Measurements from ENCODE around the gene TMEM147.

Gene TMEM147

DNA sequence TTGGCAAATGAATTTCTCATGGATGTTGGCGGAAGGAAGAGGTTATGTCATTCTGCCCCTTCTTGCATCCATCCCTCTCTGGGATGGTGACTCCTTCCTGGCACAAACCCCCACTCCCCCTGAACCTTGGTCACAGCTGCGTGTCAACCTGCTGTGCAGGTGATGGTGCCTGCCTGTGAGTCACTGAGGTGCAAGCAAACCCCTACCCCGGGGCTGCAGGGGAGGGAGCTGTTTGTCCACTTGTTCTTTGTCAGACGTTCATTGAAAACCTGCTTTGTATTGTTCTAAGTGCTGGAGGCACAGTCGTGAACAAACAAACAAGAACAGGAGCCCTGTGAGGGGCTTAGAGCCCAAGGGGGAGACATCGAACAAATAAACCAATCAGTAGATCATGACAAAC lies 14.1 kb upstream of the TMEM147 start:
- DNase-seq (ENCODE audit: insufficient read length, low spot score) (no peak), FAIRE-seq (no peak)
- TF ChIP-seq PAX5 (IDR thresholded peaks at IDR 0.05; ENCODE audit: insufficient read depth, low read length, severe bottlenecking) = no peak
- TF ChIP-seq POU2F2 (IDR thresholded peaks at IDR 0.05; ENCODE audit: low read depth, low read length) = no peak
- TF ChIP-seq TAF1 (IDR thresholded peaks at IDR 0.05; ENCODE audit: low read depth, low read length) = no peak
- TF ChIP-seq SPI1 (IDR thresholded peaks at IDR 0.05; ENCODE audit: low read depth, low read length) = no peak
- no peak for TF ChIP-seq POLR2AphosphoS5 (IDR thresholded peaks at IDR 0.05; ENCODE audit: low read depth, low read length)
- no peak for TF ChIP-seq POLR2A (IDR thresholded peaks at IDR 0.05; ENCODE audit: low read depth, low read length)

DNA sequence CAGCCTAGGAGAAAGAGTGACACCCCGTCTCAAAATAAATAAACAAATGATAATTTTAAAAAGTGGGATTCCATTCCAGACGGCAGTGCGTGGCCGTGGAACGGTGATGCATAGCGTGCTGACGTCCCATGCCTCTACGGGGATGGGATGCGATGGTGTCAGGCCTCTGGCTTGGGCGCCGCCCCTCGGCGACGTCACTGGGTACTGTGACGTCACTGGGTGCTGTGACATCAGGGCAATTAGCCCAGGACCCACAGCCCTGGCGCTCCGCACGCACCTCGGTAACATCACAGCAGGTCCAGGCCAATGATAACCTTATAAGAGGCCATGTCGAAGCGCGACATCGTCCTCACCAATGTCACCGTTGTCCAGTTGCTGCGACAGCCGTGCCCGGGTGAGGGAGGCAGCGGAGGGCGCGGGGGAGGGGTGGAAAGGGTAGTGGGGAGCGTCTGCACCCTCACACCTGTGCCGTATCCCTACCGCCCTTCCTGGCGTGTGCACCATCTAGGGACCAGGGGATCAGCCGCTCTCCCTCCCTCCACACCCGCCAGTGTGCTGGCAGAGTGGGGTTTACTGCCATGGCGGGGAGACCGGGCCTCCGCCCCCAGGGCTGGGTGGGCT lies 12.1 kb upstream of the TMEM147 start, which contains the start of gene GAPDHS:
GAPDHS (plus strand) TSS at position 256 of the 621 bp plus-strand sequence; CDS start at position 328, 72 bp downstream.
- FAIRE-seq (peak; percentile 76), DNase-seq (ENCODE audit: insufficient read length, low spot score) (no peak)
- TF ChIP-seq TAF1 (IDR thresholded peaks at IDR 0.05; ENCODE audit: low read depth, low read length) (no peak), POU2F2 (IDR thresholded peaks at IDR 0.05; ENCODE audit: low read depth, low read length) (no peak), PAX5 (IDR thresholded peaks at IDR 0.05; ENCODE audit: insufficient read depth, low read length, severe bottlenecking) (no peak)

DNA sequence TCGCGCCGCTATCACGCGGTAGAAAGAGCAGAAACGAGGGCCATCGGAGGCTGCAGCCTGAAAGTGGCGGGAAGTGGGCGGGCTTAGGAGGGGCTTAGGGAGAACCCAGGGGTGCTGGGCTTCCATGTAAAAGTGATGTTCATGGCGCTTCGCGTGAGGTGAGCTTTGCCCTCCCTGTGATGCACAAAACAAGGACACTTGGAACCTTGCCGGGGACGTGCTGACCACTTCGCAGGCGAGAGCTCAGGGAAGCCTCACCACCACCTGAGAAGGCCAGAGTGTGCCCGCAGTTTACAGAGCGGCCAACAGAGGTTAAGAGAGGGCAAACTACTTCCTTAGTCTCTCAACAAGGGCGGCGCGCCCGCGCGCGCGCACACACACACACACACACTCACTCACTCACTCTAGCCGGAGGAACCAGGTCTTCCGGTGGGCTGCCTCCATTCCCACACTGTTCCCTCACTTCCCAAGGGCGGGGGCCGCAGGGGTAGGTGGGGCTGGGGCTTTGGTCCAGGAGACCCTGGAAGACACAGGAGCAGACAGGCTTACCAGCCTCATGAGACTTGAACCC lies 11.5 kb upstream of the TMEM147 start:
- TF ChIP-seq SPI1 (IDR thresholded peaks at IDR 0.05; ENCODE audit: low read depth, low read length) (no peak), POU2F2 (IDR thresholded peaks at IDR 0.05; ENCODE audit: low read depth, low read length) (no peak), POLR2A (IDR thresholded peaks at IDR 0.05; ENCODE audit: low read depth, low read length) (no peak), POLR2AphosphoS5 (IDR thresholded peaks at IDR 0.05; ENCODE audit: low read depth, low read length) (no peak), PAX5 (IDR thresholded peaks at IDR 0.05; ENCODE audit: insufficient read depth, low read length, severe bottlenecking) (no peak), TAF1 (IDR thresholded peaks at IDR 0.05; ENCODE audit: low read depth, low read length) (no peak)
- DNase-seq (ENCODE audit: insufficient read length, low spot score) = peak; percentile 56
- FAIRE-seq = peak; percentile 92

DNA sequence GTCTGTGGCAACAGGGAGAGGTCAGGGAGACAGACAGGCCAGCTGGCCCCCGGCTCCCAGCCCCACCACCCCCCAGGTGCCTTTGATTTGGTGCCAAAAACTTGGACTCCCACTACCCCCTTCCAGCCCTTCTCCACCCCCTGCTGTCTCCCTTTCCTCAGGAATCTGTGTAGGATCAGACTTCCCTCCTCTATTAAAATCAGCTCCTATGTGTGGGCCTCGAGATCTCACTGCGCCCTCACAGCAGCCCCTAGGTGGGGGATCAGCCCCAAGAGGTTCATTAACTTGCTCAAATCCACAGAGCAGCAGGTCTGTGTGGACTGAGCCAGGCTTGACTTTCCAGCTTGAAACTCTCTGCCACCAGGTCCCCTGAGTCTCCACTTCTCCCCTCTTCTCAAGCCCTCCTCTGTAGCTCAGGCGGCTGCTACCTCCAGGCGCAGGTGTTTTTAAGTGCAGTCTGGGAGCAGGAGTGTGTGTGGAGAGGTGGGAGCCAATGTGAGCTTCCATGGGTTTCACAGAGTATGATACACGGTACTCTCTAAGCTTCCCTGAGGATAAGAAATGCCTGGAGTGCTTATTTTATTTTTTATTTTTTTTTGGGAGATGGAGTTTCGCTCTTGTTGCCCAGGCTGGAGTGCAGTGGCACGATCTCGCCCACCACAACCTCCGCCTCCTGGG lies 10.5 kb upstream of the TMEM147 start:
- no peak for FAIRE-seq

DNA sequence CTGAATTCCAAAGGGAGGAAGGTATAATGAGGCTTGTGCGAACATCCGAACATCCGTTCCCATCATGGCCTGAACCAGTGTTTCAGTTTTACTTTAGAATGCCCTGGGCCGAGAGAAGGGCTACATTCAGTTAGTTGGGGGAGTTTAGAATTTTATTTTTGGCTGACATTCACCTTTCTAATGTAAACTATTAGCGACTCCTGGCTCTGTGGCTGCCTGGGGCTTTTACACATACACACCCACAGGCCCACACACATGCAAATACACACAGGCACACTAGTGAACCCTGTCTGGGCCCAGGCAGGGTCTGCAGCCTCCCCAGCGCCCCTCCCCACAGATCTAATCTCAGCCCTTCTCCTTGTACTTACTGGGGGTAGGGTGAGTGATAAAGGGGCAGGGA lies 6.1 kb upstream of the TMEM147 start:
- TF ChIP-seq SPI1 (IDR thresholded peaks at IDR 0.05; ENCODE audit: low read depth, low read length) (no peak), POU2F2 (IDR thresholded peaks at IDR 0.05; ENCODE audit: low read depth, low read length) (peak; percentile 49; the same call in 1 of the 2 replicates), PAX5 (IDR thresholded peaks at IDR 0.05; ENCODE audit: insufficient read depth, low read length, severe bottlenecking) (no peak), TAF1 (IDR thresholded peaks at IDR 0.05; ENCODE audit: low read depth, low read length) (no peak)
- DNase-seq (ENCODE audit: insufficient read length, low spot score) = no peak
- peak; percentile 82 for FAIRE-seq

More for the DNA sequence above, 10.5 kb upstream of the TMEM147 start:
- no peak for DNase-seq (ENCODE audit: insufficient read length, low spot score)
- TF ChIP-seq PAX5 (IDR thresholded peaks at IDR 0.05; ENCODE audit: insufficient read depth, low read length, severe bottlenecking) (no peak), SPI1 (IDR thresholded peaks at IDR 0.05; ENCODE audit: low read depth, low read length) (no peak), POLR2AphosphoS5 (IDR thresholded peaks at IDR 0.05; ENCODE audit: low read depth, low read length) (no peak), TAF1 (IDR thresholded peaks at IDR 0.05; ENCODE audit: low read depth, low read length) (no peak), POU2F2 (IDR thresholded peaks at IDR 0.05; ENCODE audit: low read depth, low read length) (no peak), POLR2A (IDR thresholded peaks at IDR 0.05; ENCODE audit: low read depth, low read length) (no peak)

DNA sequence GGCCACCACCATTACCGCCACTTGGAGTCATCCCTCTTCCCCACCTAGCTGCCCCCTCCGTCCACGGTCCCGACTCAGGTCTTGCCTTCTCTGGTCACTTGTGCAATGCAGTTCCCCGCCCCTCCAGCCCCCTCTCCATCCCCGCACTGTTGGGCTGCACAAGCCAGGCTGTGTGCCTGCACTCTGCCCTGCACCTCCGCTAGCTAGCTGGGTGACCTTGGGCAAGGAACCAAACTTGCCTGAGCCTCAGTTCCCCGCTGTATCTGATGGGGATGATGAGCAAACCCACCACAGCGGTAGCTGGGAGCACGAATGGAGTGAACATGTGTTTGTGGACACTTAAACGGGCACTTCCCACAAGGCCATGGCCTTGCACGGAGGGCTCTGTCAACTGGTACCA lies 5.6 kb upstream of the TMEM147 start:
- DNase-seq (ENCODE audit: insufficient read length, low spot score) (no peak), FAIRE-seq (no peak)
- TF ChIP-seq POLR2AphosphoS5 (IDR thresholded peaks at IDR 0.05; ENCODE audit: low read depth, low read length) (peak; percentile 19; the same call in 1 of the 2 replicates), SPI1 (IDR thresholded peaks at IDR 0.05; ENCODE audit: low read depth, low read length) (no peak)

DNA sequence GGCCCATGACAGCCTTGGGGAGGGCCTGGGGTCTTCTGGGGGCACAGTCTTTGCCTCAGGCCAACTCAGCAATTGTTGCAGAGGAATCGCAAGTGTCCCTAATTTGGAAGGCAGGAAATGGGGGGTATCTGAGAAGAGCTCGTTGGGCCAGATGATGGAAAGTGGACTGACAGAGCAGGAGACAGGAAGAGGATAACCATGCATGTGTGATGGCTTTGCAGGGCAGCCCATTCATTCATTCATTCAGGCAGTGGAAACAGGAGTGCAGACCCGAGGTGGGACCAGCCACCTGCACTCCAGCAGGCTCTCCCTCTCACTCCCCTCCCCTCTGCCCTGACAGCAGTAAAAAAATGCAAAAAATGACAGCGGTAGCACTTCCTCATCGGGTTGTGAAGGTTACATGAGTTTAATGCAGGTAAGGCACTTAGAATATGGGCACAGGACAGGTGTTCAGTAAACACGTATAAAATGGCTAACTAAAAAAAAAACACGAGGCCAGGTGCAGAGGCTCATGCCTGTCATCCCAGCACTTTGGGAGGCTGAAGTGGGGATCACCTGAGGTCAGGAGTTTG lies 5.0 kb upstream of the TMEM147 start:
- FAIRE-seq = peak; percentile 89
- TF ChIP-seq POLR2A (IDR thresholded peaks at IDR 0.05; ENCODE audit: low read depth, low read length) = no peak
- peak; percentile 86 for TF ChIP-seq SPI1 (IDR thresholded peaks at IDR 0.05; ENCODE audit: low read depth, low read length)
- no peak for DNase-seq (ENCODE audit: insufficient read length, low spot score)

DNA sequence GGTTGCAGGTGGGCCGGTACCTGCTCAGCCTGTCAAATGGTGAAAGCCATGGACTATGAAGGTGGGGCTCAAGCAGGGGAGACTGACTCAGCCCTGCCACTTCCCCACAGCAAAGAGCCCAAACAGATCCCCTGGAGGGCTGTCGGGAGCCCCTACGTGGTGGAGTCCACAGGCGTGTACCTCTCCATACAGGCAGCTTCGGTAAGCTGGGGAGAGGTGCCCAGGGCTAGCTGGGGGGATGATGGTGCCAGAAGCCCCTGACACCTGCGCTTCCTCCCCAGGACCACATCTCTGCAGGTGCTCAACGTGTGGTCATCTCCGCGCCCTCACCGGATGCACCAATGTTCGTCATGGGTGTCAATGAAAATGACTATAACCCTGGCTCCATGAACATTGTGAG lies 3.2 kb upstream of the TMEM147 start:
- no peak for TF ChIP-seq POLR2A (IDR thresholded peaks at IDR 0.05; ENCODE audit: low read depth, low read length)
- TF ChIP-seq TAF1 (IDR thresholded peaks at IDR 0.05; ENCODE audit: low read depth, low read length) = no peak
- TF ChIP-seq SPI1 (IDR thresholded peaks at IDR 0.05; ENCODE audit: low read depth, low read length) = no peak
- no peak for TF ChIP-seq POU2F2 (IDR thresholded peaks at IDR 0.05; ENCODE audit: low read depth, low read length)
- TF ChIP-seq POLR2AphosphoS5 (IDR thresholded peaks at IDR 0.05; ENCODE audit: low read depth, low read length) = no peak
- TF ChIP-seq PAX5 (IDR thresholded peaks at IDR 0.05; ENCODE audit: insufficient read depth, low read length, severe bottlenecking) = no peak
- no peak for DNase-seq (ENCODE audit: insufficient read length, low spot score)
- FAIRE-seq = no peak

DNA sequence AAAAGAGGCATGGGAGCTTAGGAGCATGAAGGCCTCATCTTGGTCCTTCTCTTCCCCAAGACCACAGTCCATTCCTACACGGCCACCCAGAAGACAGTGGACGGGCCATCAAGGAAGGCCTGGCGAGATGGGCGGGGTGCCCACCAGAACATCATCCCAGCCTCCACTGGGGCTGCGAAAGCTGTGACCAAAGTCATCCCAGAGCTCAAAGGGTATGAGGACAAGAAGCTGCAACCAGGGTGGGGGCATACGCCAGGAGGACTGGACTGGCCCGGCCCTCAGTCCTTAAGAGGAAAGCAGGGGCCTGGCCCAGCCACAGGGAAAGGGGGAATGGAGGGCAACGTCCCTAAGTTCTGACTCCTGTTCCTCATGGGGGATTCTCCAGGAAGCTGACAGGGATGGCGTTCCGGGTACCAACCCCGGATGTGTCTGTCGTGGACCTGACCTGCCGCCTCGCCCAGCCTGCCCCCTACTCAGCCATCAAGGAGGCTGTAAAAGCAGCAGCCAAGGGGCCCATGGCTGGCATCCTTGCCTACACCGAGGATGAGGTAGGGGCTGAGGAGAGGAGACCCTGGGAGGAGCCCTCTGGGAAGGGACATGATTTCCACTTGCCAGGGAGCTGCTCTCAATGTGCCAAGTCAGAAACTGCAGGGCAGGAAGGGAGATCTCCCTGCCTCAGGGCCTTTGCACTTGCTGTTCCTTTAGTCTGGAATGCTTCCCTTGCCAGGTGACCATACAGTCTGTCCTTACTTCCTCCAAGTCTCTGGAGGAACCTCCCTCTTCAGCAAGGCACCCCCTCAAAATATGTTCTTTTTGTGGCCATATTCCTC lies 1.9 kb upstream of the TMEM147 start:
- DNase-seq (ENCODE audit: insufficient read length, low spot score) (no peak), FAIRE-seq (no peak)
- TF ChIP-seq POLR2A (IDR thresholded peaks at IDR 0.05; ENCODE audit: low read depth, low read length) (peak; percentile 45; the same call in 1 of the 2 replicates), PAX5 (IDR thresholded peaks at IDR 0.05; ENCODE audit: insufficient read depth, low read length, severe bottlenecking) (no peak)
